Measurements from ENCODE around the gene PDGFRB.

- TF ChIP-seq CTCF (IDR thresholded peaks at IDR 0.05) (no peak), POLR2A (IDR thresholded peaks at IDR 0.05) (no peak)
Measured at GRCh38 chr5:150183436-150183835, 27.8 kb upstream of the PDGFRB start.
